ENCODE measurements around the gene TPK1.

TPK1 gene

GRCh38 chr7:144827621-144828020 lies 8.2 kb downstream of the TPK1 start:
- TF ChIP-seq CTCF (IDR thresholded peaks at IDR 0.05; ENCODE audit: low read depth, low read length, missing control alignments): no peak
- no peak for DNase-seq (ENCODE audit: extremely low read depth, low read depth)
- H3K4me3 ChIP-seq (replicated peaks; ENCODE audit: low read depth, low read length): no peak overlapping the region

- DNase-seq (ENCODE audit: extremely low read depth, low read depth): no peak
Measured at GRCh38 chr7:144826208-144826607, 9.6 kb downstream of the TPK1 start.

GRCh38 chr7:144824360-144824759 lies 11.5 kb downstream of the TPK1 start:
- H3K4me3 ChIP-seq (replicated peaks; ENCODE audit: low read depth, low read length): no peak overlapping the region
- no peak for TF ChIP-seq CTCF (IDR thresholded peaks at IDR 0.05; ENCODE audit: low read depth, low read length, missing control alignments)
- peak; percentile 46 for DNase-seq (ENCODE audit: extremely low read depth, low read depth)

More at GRCh38 chr7:144826208-144826607, 9.6 kb downstream of the TPK1 start:
- no peak for TF ChIP-seq CTCF (IDR thresholded peaks at IDR 0.05; ENCODE audit: low read depth, low read length, missing control alignments)
- no peak overlapping the region for H3K4me3 ChIP-seq (replicated peaks; ENCODE audit: low read depth, low read length)

GRCh38 chr7:144822223-144822622 lies 13.6 kb downstream of the TPK1 start:
- no peak for TF ChIP-seq CTCF (IDR thresholded peaks at IDR 0.05; ENCODE audit: low read depth, low read length, missing control alignments)
- H3K4me3 ChIP-seq (replicated peaks; ENCODE audit: low read depth, low read length): no peak overlapping the region
- DNase-seq (ENCODE audit: extremely low read depth, low read depth): no peak

- TF ChIP-seq CTCF (IDR thresholded peaks at IDR 0.05; ENCODE audit: low read depth, low read length, missing control alignments): no peak
- no peak for DNase-seq (ENCODE audit: extremely low read depth, low read depth)
- no peak overlapping the region for H3K4me3 ChIP-seq (replicated peaks; ENCODE audit: low read depth, low read length)
Measured at GRCh38 chr7:144821067-144821466, 14.8 kb downstream of the TPK1 start.

- TF ChIP-seq CTCF (IDR thresholded peaks at IDR 0.05; ENCODE audit: low read depth, low read length, missing control alignments): no peak
- DNase-seq (ENCODE audit: extremely low read depth, low read depth): no peak
Measured at GRCh38 chr7:144820552-144820951, 15.3 kb downstream of the TPK1 start.

GRCh38 chr7:144819566-144819965 lies 16.3 kb downstream of the TPK1 start:
- H3K4me3 ChIP-seq (replicated peaks; ENCODE audit: low read depth, low read length): no peak overlapping the region
- no peak for TF ChIP-seq CTCF (IDR thresholded peaks at IDR 0.05; ENCODE audit: low read depth, low read length, missing control alignments)
- DNase-seq (ENCODE audit: extremely low read depth, low read depth): no peak

More at GRCh38 chr7:144820552-144820951, 15.3 kb downstream of the TPK1 start:
- H3K4me3 ChIP-seq (replicated peaks; ENCODE audit: low read depth, low read length): no peak overlapping the region

Measured in HFF-Myc (cell line).